HG03575 (cell line): Measurements from ENCODE around the gene RBPMS2.

Source experiments
- ATAC-seq: cut with Tn5 transposase; IDR thresholded peaks from one replicate; pipeline ENCODE4 v1.9.1; 2021; ENCODE audit not compliant: unreplicated experiment, insufficient number of reproducible peaks, low FRiP score; ENCODE audit errors: extremely low read depth

Gene RBPMS2

DNA sequence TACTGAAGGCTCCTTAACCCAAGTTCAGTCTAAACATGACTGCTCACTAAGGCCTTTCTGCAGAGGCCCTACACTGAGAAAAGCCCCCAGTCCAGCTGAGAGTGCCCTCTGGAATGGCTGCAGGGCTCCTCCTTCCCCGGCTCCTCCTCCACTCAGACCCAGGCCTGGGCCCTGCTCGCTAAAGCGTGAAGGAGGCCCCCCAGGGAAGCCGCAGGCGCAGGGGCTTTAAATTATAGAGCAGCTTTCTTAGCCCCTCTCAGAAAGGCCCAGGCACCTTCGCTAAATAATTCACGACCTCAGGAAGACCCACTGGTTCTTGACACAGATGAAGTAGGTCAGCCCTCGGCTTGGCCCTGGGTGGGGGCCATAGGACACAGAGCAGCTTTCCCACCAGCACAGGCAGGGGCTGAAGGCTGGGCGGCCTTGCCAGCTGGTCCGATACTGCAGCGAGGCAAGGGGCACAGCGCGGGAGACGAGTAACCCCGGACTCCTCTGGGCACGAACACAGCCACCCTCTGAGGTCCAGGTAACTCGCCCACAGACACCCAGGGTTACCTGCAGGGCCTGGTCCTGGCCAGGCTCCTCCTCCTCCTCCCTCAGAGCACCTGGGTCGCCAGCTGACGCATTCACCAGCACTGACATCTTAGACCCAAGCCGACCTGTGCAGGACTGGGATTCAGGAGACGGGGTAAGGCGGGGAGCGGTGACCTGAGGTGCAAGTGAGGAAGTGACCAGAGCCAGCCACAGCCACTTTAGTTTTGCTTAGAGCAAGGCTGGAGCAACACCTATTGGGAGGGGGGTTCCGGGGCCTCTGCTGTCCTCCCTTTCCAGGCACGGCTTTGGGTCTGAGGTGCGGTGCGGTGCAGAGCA lies 36.9 kb downstream of the RBPMS2 start:
- no peak for ATAC-seq

DNA sequence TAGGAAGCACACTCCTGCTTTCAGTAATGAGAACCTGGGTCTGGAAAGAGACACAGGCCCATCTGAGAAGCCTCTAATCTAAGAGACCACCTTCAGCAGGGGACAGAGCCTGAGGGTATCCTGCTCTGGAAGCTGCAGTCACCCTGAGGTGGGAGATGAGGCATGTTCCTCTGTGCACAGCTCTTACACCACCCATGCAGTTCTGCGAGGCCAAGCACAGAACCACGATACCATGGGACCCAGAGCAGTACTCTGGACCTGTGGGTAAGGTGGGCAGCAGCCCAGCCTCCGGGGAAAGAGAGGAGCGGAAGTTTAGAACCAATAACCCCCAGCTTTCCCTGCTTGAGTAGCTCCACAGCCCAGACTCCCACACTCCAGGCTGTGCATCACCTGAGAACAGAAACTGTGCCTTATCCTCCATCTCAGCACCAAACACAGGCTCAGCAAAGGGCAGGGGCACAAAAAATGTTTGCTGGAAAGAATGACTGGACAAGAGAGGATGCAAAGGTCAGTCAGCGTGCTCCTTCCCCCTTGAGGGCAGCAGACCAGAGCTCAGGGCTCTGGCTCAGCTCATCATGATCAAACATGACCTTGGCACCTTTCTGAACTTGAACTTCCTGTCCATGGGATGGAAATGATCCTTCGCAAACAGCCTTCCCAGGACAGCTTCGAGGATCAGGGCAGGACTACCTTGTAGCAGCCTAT lies 43.1 kb downstream of the RBPMS2 start:
- no peak for ATAC-seq

DNA sequence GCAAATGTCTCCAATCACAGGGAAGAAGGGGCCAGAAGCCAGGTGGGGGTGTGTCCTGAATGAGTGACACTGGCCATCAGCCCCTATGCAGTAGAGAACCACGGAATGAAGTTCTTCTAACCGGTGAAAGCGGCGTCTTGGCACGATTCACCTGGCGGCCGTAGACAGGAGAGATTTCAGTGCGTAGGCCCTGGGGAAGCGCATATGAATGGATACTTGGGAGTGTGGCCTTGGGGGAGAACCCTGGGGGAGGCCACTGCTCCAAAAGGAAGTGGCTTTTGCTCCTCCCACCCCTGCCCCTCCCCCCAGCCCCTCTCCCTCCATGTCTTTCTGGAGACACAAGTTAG lies 43.6 kb downstream of the RBPMS2 start:
- no peak for ATAC-seq

DNA sequence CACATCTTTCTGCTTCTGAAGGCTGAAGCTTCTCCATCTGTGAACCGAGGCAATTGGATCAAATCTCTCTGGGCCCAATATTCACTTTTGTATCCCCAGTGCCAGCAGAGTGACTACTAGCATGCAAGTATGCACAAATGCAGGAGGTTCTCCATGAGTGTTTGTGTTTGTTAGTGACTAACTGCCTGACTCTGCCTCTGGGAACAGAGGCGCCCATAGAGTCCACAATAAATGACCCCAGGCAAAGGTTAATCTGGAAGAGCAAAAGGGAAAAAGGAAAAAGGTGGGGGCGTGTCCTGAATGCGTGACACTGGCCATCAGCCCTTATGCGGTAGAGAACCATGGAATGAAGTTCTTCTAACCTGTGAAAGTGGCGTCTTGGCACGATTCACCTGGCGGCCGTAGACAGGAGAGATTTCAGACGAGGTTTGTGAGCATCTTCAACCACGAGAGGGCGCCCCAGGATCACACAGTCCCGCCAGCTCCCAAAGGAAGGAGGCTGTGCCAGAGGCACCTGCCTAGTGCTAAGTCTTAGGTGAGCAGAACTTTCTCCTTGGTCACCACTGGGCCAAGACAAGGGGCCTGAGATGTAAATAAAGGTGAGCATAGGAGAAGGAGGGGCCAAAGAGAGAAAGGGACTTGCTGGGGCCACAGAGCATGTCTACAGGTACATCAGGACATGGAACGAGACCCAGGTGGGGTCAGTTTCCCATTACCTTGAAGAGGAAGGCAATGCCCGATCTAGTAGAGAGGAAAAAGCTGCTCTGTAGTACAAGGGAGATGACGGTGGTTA lies 44.2 kb downstream of the RBPMS2 start:
- no peak for ATAC-seq

DNA sequence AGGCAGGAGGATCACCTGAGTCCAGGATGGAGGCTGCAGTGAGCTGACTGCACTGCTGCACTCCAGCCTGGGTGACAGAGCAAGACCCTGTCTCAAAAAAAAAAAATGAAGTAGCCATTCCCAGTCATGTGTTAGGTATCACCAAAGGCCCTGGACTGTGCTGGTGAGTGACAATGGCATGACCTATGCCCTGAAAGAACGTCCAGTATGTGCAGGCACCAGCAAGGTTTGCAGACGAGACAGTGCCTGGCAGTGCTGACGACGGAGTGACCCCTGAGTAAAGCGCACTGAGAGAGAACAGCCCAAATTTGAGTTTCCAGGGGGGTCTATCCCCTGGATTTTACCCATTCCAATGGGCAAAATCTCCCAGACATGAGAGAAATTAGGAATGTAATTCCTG lies 45.2 kb downstream of the RBPMS2 start:
- no peak for ATAC-seq

DNA sequence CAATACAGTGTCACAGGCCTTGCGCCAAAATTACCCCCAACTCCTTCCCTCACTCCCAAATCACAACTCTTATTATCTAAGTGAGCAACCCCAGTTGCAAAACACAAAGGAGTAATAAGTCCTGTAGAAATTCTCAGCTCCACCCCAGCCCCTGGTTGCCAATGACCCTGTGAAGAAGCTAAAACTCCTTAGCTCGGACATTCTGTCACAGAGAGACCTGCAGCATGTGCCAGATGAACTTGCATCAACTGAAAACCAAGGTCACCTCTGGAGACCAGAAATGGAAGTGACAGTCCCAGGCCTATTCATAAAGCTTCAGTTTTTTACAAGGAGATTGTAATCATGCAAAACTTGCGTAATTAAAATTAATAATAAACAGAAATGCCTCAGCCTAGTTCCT lies 55.2 kb downstream of the RBPMS2 start:
- ATAC-seq: no peak

DNA sequence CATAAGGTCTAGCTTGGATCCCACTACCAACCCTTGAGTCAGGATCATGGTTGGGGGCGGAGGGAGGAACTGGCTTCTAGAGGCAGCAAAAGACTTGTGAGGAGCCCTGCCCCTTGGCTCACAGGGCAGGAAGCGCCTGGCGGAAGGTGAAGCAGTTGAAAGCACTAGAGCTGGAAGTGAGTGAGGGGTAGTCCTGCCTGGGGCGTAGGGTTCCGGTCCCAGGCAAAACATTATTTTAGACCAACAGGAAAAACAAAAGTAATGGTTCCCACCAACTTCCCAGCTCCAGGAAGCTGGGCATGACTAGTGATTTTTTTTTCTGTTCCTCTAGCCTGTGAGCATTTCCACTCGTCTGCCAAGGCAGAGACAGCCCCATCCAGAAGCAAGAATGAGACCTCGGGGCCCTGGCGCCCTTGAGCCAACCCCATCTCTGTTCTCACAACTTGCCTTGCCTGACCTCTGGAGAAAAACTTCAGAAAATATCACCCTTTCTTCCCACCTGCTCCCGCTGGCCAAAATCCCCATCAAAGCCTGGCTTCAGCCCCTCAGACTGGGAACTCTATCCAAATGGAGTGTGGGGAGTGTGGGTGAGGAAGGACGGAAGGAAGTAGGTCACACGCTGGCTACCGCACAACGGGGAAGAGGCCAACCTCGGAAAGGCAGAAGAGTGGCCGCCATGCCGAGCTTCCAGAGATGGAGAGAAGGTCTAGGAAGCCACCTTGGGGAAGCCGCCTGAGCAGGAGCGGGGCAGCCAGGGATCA lies 57.5 kb downstream of the RBPMS2 start:
- no peak for ATAC-seq

DNA sequence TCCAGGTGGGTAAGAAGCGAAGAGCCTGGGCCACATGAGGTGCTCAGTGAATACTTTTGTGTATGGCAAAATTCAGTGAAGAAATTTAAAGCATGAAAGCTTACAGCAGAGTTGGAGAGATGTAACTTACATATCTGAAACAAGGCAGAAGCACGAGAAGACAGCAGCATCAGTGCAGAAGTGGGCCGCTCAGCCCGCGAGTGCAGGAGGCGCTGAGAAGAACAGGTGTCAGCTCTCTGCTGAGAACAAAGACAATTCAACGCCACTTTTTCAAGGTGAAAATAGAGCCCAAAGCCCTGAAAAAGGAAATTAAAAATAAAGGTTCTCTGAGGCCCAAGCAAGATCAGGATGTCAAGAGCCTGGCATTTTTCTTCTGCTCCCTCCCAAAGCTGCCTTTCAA lies 58.3 kb downstream of the RBPMS2 start:
- ATAC-seq: no peak

DNA sequence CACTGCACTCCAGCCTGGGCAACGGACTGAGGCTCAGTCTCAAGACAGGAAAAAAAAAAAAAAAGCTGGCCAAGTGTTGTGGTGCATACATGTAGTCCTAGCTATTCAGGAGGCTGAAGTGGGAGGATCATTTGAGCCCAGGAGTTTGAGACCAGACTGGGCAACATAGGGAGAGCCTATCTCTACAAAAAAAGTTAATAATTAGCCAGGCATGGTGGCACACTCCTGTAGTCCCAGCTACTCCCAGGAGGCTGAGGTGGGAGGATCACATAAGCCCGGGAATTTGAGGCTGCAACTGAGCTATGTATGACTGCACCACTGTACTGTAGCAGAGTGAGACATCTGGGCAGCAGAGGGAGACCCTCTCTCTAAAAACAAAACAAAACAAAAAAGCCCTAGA lies 58.9 kb downstream of the RBPMS2 start:
- no peak for ATAC-seq

DNA sequence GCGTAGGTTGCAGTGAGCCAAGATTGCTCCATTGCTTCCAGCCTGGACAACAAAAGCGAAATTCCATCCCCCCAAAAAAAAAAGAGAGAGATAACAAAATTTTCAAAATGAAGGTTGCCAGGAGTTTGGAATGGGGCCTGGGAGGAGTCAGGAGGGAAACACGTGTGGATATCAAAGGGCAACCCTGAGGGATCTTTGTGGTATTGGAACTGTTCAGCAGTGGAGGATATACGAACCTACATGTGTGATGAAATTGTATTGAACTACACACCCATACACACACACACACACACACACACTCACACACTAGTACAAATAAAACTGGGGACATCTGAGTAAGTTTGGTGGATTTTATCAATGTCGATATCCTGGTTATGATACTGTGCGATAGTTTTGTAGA lies 61.8 kb downstream of the RBPMS2 start:
- ATAC-seq: no peak

DNA sequence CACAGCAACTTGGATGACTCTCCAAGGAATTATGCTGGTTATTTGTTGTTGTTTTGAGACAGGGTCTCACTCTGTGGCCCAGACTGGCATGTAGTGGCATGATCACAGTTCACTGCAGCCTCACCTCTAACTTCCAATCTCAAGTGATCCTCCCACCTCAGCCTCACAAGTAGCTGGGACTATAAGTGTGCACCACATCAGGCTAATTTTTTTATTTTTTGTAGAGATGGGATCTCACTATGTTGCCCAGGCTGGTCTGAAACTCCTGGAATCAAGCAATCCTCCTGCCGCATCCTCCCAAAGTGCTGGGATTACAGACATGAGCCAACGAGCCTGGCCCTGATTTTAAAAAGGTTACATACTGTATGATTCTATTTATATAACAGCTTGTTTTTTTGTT lies 63.0 kb downstream of the RBPMS2 start:
- ATAC-seq: no peak

DNA sequence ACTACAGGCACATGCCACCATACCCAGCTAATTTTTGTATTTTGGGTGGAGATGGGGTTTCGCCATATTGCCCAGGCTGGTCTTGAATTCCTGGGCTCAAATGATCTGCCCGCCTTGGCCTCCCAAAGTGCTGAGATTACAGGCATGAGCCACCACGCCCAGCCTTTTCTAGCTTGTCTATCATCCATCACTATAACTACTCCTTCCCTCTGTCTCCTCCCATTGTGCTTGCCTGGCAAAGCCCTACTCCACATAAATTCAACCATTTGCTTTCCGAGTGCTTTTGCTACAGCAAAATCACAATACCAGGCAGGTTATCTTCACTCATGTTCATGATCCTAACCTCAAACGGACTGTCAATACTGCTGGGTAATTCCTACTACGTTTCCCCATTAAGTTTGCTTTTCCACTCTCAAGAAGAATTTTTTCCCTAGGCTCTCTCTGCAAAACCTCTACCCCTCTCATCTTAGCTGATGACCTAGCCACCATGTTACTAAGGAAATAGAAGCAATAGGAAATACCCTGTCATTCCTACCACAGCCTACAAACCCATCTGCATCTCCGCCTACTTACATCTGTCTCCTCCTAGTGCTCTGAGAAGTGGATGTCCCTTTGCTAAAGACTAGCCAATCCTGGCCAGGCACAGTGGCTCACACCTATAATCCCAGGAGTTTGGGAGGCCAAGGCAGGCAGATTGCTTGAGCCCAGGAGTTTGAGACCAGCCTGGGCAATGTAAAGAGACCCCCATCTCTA lies 64.5 kb downstream of the RBPMS2 start:
- ATAC-seq: no peak

DNA sequence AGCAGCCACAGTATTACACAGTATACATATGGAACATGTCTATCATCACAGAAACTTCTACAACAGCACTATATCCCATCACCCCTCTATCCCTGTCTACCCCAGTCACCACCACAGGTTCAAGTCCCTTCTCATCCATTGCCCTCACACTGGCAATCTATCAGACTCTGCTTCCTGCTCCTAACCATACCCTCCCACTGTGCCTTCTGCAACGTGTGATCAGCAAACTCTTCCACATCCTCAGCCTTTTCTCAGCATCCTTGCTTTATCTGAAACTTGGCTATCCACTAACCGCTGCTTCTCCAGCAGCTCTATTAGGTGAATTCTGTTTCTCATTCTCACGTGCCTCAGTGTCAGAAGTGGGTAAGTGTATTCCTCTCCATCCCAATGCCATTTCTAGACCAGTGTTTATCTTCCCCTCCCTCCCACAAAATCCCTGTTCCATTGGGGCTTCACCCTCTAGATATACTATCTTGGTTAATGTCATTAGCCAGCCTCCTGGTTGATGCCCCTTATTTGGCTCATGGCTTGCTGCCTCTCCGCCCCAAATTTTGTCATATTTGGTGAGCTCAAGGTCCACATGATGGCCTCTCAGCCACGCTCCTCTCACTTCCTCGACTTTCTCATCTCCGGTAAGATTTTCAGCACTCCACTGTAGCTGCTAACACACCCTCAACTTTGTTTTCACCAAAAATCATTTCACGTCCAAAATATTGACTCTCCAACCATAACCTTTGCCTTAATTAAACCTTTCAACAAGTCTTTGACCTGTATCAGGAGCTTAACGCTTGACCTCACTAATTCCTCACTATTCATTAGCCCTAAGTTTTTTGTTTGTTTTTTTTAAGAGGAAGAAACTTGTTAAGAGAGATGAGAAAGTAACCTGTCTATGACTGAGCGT lies 69.1 kb downstream of the RBPMS2 start:
- no peak for ATAC-seq

DNA sequence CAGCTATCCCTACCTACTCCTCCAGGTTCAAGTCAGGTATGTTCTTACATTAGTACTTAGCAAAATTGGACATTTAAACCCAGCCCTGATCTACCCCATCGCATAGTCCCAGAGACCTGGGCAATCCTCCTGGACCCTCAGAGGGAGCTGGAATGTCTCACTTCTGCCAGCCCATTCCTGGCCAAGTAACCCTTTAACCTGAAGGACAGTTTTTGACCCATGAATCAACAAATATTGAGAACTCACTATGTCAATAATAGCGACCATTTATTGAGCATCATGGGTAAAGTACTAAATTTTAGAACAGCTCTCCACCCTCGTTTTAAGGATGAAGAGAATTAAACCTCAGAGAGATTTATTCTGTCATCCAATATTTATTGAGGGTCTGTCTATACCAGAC lies 70.4 kb downstream of the RBPMS2 start:
- ATAC-seq: no peak

DNA sequence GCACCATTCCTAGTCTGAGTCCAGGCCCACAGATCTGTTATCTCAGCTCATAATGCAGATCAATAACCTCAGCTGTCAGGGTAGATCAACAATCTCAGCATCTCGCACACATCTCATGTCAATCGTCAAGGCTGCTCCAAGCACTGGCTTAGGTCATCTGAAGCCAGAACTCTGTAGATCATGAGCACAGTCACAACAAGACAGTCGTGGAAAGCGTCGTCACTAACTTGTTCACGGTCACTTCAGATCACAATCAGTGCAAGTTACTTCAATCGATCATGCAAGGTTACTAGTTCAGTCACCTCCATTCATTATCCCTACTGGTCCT lies 71.8 kb downstream of the RBPMS2 start:
- no peak for ATAC-seq

DNA sequence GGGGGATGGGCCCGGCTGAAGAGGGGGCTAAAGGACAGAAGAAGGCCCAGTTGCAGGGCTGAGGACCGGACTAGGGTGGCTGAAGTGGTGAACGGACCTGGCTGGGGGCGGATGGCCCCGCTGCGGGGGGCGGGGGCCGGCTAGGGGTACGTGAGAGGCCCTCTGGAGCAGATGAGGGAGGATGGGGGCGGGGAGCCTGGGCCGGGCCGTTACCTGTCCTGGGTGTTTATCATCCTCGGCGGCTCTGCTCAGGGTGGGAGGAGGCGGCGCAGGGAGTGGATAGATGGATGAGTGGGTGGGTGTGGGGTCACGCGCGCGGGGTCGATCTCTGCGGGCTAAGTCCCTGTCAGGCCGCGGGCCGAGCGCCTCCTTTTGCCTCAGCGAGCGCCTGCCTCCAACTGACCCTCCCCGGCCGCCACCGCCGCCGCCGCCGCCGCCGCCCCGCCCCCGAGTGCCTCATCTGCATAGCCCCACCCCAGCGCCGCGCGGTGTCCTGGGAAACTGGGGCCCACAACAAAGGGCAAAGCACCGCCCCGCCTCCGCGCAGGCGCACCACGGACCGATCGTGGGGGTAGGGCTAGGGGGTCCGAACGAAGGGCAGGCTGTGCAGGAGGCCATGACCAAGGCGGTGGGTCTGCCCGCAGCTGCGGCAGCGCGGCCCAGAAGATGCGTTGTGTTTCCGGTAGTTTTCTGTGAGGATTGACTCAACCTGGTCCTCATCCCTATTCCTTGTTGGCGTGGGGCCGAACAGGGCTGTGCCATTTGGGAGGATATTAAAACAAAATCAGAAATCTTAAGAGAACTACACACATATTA lies 72.4 kb downstream of the RBPMS2 start:
- ATAC-seq: no peak
